GM18870 (cell line): ENCODE measurements around the gene SGCD.
"Not testable (repeated sequence)": the region's sequence is repeated elsewhere in the genome, so short reads cannot be mapped to it uniquely, and the experiment has no call there.

ENCODE experiments used
- ATAC-seq: cut with Tn5 transposase; IDR thresholded peaks from one replicate; pipeline ENCODE4 v1.9.1; 2021; ENCODE audit warnings: moderate library complexity; ENCODE audit not compliant: unreplicated experiment

Gene SGCD

DNA sequence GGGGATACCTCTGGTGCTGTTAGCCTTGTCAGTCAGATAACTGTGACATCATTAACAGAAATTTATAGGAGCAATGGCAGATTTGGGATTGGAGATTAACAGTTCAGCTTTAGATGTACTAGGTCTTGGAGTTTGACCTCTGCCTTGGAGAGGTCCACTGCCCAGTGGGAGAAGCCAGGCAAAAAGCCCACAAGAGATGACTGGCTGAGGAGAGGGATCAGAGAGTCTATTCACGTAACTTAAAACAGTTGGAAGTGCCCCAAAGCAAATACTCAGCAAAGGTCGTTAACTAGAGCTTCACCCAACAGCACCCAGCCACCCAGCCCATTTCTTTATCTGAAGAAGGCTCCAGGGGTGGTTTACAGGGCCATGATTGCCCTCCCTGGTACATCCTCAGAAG, 290.5 kb downstream of the SGCD start:
- ATAC-seq: no peak

DNA sequence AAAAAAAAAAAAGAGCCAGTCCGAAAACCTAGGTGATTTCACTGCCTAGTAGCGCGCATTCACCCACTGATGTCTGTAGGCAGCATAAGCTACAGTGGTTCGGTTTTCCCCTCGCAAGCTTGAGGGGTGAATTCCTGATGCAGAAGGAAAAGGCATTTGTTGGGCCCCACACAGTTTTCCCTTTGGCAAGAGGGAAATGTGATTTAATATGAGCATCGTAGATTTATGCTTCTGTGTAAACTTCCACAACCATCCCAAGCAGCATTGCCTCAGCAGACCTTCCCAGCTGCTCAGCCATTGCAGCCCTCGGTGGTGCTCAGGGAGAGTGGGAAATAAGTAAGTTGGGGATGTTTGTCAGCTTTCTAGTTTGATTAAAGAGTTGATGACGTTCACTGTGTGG, 291.6 kb downstream of the SGCD start:
- ATAC-seq: no peak

DNA sequence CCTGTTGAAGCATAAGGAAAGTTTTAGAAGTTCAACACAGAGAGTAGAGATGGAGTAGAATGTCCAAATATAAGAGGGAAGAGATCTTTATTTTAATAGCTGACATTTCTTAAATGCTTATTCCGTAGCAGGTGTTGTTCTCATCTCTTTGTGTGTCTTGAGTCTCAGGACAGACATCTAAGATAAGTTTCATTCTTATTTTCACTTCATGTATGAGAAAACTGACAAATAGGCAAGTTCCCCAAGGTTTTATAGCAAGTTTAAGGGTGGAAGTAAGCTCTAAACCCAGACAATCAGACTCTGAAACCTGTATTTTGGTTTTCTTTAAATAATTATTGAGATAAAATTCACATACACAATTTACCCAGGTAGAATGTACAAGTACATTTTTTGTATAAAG, 294.8 kb downstream of the SGCD start:
- peak; percentile 52 for ATAC-seq

DNA sequence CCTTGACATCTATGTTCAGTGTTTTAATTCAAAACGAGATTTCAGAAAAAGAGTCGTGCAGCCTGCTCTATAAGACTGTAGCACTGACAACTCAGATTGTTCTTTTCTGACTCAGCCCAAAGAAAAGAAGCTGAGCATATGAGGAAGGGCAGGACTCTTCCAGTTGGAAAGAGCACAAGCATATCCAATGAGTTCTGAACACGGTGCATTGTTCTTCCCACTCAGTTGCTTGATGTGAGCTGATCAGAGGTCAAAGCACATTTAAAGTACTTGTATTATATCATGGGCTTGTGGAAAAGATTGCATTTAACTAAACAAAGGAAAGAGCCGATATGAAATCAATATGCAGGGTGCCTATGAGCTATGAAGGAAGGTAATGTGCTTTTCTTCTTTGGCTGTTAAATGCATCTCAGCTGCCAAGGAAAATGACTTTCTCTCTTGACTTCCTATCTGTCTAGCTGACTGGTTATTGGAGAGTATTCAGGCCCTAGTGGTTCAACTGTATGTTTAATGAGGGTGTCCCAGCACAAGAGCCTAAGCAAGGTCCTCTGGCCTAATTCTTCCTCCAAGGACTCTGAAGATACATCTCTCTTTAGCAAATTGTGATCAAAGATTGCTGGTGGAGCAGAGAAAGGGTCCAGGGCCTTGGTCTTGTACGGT, 296.5 kb downstream of the SGCD start:
- no peak for ATAC-seq

DNA sequence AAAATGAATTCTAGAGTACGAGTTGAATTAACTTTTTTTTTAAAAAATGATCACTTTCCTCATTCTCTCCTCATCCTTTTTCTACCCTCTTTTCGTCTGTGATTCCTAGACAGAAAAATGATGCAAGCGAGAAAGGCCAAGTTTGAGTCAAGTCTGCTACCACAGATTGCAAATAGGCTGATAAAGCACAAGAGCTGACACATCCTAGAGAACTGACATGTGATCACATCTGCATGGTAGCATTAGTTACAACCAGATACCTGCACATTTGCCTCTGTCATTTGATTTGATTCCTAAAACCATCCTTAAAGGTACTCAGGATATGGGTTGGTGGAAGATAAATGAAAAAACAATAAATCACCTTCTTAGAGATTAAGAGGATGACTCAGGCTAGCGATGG, 297.7 kb downstream of the SGCD start:
- ATAC-seq: no peak

DNA sequence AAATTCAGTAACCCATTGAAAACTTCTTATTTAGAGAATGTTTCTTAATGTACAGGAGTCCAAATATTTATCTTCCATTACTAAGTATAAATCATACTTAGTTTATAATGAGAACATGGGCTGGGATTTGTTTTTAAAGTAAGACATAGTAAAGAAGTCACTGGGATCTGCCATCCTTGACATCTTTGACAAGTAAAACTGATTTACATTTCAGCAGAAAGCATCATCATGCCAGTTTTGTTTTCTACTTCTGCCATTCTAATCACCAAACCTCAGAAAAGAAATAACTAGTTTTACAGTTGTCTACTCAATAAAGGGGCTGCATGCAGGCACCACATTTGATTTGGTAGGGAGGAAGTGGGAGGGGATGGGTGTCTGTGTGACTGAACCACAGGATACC, 301.5 kb downstream of the SGCD start:
- ATAC-seq: no peak

DNA sequence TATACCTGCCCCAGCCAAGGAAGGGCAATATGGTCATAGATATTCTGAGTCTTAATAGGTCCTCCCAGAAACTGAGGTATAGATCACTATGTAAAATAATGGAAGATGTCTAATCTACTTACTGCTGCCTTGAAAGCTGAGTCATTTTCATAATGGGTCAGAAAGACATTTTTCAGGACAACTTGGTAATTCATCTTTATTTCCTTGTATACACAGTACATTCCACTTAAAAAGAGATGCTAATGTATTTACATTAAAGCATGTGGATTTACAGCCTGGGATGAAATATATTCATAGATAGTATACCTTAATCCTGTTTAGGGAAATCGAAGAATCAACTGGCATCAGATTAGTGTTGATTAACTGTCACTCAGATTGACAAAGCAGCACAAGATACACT, 304.0 kb downstream of the SGCD start:
- ATAC-seq: no peak

DNA sequence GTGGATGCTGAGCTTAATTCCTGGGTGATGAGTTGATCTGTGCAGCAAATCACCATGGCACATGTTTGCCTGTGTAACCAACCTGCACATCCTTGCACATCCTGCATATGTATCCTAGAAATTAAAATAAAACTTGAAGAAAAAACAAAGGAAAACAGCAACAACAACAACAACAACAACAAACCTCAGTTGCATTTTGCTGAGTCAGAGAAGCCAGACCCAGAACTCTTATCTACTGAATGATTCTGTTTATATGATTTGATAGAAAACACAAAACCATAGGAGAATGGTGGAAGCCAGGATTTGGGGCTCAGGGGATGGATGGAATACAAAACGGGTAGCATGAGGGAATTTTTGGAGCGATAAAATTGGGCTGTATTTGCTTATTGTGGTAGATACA, 307.3 kb downstream of the SGCD start:
- ATAC-seq: no peak

DNA sequence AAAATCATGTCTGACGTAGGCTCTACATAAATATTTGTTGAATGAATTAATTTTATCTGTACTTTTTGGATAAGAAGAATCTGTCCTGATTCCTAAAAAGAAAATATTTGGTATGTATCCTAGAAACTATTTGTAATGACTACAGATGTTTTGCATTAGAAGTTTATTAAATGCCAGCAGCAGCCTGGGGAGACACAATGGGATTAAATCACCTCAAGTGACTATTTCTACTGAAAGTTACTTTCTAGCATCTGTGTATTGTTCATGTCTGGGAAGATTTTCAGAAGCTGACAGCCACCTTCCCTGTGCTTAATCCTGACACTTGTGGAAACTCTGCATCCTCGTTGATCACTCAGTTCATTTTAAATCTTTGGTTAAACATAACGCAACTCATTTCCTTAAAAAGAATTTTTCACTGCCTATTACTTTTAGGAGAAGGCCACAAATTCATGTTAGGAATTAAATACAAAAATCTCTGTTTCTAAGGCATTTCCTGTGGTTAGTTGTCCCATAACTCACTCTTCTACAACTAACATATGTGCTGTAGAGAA, 313.8 kb downstream of the SGCD start:
- ATAC-seq: no peak

DNA sequence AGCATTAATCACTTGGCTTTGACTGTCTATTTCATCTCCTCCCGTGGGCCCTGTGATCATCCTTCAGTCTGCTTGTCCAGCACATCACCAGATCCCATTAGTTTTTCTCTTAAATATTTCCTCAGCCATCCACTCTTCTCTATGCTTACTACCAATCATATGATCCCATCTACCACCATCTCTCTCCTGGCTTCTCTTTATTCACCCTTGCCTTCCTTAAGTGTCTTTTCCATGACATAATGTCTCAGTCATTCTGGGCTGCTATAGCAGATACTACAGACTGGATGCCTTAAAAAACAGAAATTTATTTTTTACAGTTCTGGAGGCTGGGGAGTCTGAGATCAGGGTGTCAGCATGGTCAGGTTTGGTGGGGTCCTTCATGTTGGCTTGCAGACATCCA, 314.7 kb downstream of the SGCD start:
- no peak for ATAC-seq

DNA sequence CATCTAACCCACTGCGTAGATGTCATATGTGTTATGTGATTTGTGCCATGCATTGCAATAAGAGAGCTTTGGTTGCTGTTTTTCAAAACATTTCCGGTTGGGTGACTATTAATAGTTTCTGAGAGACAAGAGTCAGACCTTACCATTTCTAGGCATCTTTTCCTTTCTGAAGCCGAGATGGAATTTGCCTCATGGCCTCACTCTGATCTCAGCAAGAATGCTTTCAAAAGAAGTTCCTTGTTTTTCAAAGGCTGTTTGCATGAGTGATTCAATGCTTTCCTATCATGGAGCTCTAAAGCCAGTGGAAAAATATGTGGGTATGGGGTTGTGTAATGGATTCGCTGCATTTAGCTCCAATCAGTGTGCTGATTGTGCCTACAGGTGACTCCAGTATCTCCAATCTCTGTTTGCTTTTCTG, 320.1 kb downstream of the SGCD start:
- no peak for ATAC-seq

DNA sequence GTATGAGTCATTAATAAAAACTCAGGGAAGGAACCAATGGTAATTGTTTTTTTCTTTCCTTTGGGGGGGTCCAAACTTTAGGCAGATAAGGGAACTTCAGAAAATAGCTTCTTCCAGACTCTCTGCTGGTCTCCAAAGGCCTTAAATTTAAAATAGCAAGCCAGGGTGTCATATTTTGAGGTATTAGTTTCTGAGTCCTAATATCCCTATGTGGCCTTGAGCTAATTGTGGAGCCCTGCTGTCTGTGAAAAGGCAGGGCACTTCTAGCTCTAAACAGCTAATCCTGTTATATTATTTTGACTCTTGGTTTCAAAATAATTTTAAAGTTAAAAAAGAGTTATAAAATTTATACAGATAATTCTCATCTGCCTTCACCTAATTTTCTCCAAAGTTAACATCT, 327.5 kb downstream of the SGCD start:
- no peak for ATAC-seq

DNA sequence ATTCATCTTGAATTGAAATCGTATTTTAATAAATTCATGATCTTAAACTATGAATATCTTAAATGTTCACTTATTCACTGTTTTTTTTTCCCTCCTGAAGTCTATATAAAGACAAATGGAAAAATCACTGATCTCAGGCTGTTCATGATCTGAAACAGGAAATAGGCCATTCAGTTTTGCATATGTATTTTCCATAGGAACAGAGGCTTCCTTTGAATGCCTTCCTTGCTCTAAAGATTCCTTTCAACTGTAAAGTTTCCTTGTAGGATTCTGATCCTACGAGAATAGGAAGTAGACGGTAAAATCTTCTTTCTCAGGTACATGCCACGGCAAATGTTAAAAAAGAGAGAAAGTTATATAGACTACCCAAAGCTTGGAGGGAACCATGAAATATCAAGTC, 328.8 kb downstream of the SGCD start:
- ATAC-seq: no peak

DNA sequence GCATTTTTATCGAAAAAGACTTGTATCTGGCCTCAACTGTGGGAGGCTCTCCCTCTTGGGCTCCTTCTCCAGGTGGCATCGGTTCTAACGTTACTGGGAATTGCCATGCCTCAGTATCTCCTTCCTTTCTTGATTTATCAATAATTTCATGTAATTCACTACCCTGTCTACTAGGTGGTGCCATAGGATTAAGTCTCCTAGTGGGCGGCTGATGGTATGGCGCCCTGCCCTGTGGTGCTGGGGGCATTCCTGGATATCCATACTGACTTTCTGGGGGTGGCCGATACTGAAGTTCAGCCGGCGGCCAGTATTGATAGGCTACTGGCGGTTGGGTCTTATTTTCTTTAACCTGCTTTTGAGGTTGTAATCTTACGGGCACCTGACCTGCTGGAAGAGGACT, 337.9 kb downstream of the SGCD start:
- not testable (repeated sequence) for ATAC-seq

DNA sequence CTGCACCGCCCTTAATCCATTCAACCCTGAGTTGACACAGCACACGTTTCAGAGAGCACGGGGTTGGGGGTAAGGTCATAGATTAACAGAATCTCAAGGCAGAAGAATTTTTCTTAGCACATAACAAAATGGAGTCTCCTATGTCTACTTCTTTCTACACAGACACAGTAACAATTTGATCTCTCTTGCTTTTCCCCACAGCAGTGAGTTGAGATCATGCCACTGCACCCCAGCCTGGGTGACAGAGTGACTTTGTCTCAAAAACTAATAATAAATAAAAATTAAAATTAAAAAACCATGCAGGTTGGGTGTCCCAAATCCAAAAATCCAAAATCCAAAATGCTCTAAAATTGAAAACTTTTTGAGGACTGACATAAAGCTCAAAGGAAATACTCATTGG, 339.7 kb downstream of the SGCD start:
- ATAC-seq: not testable (repeated sequence)

DNA sequence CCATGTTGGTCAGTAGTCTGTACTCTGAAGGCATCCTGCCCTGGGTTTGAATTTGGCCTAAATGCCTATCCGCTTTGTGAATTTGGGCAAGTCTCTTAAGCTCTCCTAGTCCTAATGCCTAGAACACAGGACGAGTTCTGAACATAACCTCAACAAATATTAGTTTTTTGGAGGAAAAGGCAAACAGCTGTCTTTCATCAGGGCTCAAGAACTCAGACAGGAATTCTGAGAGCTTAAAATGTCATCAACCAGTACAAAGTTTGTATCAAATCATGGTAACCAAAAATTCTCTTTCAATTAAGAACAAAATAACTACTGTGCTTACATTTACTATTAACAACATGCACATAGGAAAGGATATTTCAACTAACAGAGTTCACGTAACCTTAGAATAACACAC, 340.7 kb downstream of the SGCD start:
- ATAC-seq: no peak

DNA sequence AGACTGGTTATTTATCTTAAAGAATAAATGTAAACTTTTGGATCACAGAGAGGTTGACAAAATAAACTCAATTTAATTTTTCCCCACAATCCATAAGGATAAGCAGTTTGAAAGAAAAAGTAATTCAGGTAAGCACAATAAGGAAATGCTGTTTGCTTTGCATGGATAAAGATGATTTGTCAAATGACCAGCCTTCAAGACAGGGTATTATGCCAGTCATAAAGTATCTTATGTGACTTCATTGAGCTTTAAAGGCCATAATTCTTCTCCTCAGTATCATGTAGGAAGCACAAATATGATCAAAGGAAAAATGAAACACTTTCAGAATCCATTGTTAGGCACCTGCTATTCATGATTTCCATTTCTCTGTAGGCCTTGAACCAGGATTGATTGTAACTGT, 342.5 kb downstream of the SGCD start:
- ATAC-seq: no peak

DNA sequence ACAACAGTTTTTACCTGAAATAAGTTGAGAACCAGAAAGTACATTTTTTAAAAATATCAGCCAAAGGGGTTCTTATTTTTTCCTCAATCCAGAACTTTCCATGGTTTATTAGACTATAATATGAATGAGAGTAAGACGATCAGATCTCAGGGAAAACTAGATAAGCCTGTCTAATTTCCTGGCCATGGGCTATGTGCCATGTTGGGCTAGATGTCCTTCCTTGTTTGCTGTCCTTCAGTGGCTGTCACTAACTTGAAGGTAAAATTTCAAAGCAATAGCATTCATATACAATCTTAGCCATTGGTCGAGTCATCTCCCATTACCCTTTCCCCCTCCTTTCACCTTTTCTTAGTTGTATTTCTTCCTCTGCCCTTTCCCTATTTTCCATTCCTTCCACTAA, 343.7 kb downstream of the SGCD start:
- ATAC-seq: no peak

DNA sequence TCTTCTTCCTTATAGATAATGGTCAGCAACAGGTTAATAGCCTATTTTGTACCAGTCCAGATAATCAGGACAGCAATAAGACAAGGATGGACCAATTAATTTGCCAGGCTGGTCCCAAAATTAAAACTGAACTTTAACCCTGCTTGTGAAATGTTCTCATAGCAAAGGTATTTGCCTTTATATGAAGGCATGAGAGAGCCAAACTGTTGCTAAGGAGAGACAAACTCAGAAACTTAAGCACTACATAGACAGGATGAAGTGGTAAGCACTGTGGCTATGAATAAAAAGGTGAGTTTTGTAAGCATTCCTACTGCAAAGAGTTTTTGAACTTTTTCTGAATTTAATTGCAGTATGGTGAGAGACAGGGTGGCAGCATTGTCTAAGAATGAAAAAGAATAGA, 348.4 kb downstream of the SGCD start:
- ATAC-seq: no peak

DNA sequence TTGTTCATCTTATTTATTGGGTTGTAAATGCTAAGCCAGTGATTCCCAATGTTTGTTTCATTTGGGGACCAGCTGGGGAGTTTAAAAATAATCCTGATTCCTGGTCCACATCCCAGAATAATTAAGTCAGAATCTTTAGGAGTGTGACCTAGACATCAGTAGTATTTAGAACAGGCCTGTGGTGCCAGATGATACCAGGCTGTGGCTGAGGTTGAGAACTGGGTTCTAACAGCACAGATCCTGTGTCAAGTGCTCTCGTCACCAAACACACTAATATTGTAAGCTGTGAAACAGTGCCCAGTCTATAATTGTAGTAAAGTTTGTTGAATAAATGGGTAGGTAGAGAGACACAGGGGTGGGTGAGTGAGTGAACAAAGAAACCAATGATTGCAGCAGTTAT, 351.0 kb downstream of the SGCD start:
- no peak for ATAC-seq

DNA sequence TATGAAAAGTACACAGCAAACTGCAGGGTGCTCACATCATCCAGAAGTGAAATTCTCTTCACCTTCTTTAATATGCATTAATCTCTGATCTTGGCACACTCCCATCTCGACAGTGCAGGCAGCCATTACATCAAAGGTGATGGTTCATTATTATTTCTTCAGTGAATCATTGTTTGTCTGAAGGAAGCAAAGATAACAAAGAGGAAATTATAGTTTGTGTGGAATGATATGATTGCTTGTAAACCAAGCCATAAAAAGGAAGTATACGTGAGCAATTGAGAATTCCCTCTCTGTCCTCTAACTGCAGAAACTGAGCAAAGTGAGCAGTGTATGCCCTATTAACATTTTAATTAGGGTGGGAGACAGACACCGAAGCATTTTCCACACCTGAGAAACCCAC, 351.5 kb downstream of the SGCD start:
- no peak for ATAC-seq

DNA sequence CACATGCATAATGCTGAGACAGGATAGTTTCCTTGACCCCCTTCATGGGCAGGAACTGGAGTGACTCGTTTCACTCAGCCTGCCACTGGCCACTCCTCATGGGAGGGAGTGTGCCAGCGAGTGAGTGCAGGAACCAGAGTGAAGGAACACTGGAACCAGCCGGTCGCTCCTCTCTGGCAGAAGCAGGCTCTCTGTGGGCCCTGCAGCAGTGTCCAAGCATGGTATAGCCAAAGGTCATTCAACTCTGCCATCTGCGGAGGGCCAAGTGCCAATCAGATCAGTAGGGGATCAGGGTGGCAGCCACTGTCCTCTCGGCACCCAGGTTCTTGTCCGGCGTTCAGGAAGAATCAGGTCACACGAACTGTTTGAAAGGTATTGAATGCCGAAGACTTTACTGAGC, 353.9 kb downstream of the SGCD start:
- ATAC-seq: no peak

DNA sequence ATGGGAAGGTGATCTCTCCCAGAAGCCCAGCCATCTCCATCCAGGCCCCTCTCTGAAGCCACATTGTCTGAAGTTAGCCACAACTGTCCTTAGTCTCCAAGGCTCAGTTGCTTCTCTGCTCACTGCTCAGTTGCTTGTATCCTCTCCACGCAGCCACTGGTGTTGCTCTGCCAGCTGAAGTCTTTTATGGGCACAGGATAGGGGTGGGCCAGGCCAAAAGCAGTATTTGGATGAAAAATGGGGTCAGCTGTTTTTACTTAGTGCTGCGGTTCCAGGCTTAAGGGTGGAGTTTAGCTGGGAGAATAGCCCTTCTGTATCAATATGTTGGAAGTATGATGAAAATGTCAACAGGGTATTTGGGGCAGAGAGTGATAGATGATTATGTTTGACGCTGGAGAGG, 354.3 kb downstream of the SGCD start:
- no peak for ATAC-seq
